NCI-H1694 (cell line): ENCODE measurements around the gene PLLP.
"Not testable (repeated sequence)": the region's sequence is repeated elsewhere in the genome, so short reads cannot be mapped to it uniquely, and the experiment has no call there.

ENCODE experiments used
- DNase-seq: peaks from one replicate; lab custom pipeline; 2025; lab: John Stamatoyannopoulos, UW

The PLLP gene

GRCh38 chr16:57303021-57303909 is 18.8 kb upstream of the PLLP start:
- no peak for DNase-seq

- no peak for DNase-seq
Measured at GRCh38 chr16:57301126-57301817, 16.8 kb upstream of the PLLP start.

- DNase-seq, result peak; percentile 98
Measured at GRCh38 chr16:57300387-57301125, 16.1 kb upstream of the PLLP start.

- peak; percentile 91 for DNase-seq
Measured at GRCh38 chr16:57299719-57300386, 15.4 kb upstream of the PLLP start.

GRCh38 chr16:57299009-57299718 is 14.7 kb upstream of the PLLP start:
- DNase-seq, result peak; percentile 55

- DNase-seq, result no peak
Measured at GRCh38 chr16:57297856-57298255, 13.4 kb upstream of the PLLP start.

- DNase-seq, result no peak
Measured at GRCh38 chr16:57289391-57290257, 5.2 kb upstream of the PLLP start.

GRCh38 chr16:57285379-57285778 is 907 bp upstream of the PLLP start:
- DNase-seq, result no peak

- no peak for DNase-seq
Measured at GRCh38 chr16:57284952-57285363, 486 bp upstream of the PLLP start.

GRCh38 chr16:57283959-57284208 is 588 bp downstream of the PLLP start:
- DNase-seq, result no peak

- DNase-seq, result no peak
Measured at GRCh38 chr16:57283214-57283958, 1.1 kb downstream of the PLLP start.

GRCh38 chr16:57282510-57283213 is 1.8 kb downstream of the PLLP start:
- DNase-seq, result no peak

GRCh38 chr16:57281791-57282190 is 2.7 kb downstream of the PLLP start:
- no peak for DNase-seq

- DNase-seq, result no peak
Measured at GRCh38 chr16:57279780-57280638, 4.5 kb downstream of the PLLP start.

- no peak for DNase-seq
Measured at GRCh38 chr16:57278494-57278893, 6.0 kb downstream of the PLLP start.

- no peak for DNase-seq
Measured at GRCh38 chr16:57277586-57277985, 6.9 kb downstream of the PLLP start.

- DNase-seq, result no peak
Measured at GRCh38 chr16:57276596-57276995, 7.9 kb downstream of the PLLP start.

- not testable (repeated sequence) for DNase-seq
Measured at GRCh38 chr16:57275946-57276345, 8.5 kb downstream of the PLLP start.
